Stimulated activated CD4-positive, alpha-beta T cell treated with anti-CD3 and anti-CD28 coated beads, TNF-alpha, amount 100 ng/mL, for 4 hours (primary cell): ENCODE data around the gene RMP24.
"Not testable (repeated sequence)": the region's sequence is repeated elsewhere in the genome, so short reads cannot be mapped to it uniquely, and the experiment has no call there.

ENCODE experiments used
- DNase-seq, 3 experiments: peaks; one replicate each; pipeline ENCODE4 v3.0.0-alpha.2; 2020; ENCODE audit warnings: low read depth in 3 of 3

Gene RMP24

DNA sequence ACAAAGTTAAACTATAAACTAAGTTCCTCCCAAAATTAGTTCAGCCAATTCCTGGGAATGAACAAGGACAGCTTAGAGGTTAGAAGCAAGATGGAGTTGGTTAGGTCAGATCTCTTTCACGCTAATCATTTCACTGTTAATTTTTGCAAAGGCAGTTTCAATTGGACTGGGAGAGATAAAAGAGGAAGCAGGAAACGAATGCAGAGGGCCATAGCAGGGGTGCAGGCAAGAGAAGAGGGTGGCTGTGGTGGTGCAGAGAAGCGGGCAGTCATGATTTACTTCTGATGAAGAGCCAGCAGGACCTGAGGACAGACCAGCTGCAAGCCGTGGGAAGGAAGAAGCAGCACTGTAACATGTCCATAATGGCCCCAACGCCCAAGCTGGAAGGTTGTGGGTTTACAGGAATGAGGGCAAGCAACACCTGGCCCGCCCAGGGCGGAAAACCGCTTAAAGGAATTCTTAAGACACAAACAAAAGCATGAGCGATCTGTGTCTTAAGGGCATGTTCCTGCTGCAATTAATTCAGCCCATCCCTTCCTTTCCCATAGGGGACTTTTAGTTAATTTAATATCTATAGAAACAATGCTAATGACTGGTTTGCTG, 4.1 kb upstream of the RMP24 start:
- DNase-seq: no peak

DNA sequence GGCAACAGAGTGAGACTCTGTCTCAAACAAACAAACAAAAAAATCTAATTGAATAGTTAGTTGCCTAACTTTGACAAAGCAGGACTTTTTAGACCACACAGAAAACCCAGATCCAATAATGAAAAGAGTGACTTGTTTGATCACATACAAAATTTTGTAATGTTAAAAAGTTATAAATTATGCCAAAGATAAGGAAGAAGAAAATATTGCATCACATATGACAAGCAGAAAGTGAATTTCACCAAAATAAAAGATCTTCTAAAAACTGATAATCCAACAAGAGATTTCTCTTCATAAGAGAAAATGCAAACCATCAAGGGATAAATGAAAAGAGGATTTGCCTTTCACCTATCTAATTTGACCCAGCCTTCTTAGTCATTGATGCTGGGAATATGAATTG, 2.8 kb upstream of the RMP24 start:
- no peak for DNase-seq

- no peak for DNase-seq
Observed at GRCh38 chr18:35971661-35972196, 750 bp upstream of the RMP24 start.

DNA sequence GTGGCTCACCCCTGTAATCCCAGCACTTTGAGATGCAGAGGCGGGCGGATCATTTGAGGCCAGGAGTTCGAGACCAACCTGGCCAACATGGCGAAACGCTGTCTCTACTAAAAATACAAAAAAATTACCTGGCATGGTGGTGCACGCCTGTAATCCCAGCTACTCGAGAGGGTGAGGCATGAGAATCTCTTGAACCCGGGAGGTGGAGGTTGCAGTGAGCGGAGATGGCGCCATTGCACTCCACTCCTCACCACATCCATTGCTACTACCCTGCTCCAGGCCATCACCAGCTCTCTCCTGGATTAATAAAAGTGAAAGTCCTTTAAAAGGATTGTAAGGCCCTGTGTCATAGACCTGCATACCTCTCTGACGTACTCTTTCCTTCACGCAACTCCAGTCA, 1.2 kb downstream of the RMP24 start:
- no peak for DNase-seq

- no peak for DNase-seq
Observed at GRCh38 chr18:35974181-35974580, 1.7 kb downstream of the RMP24 start.

DNA sequence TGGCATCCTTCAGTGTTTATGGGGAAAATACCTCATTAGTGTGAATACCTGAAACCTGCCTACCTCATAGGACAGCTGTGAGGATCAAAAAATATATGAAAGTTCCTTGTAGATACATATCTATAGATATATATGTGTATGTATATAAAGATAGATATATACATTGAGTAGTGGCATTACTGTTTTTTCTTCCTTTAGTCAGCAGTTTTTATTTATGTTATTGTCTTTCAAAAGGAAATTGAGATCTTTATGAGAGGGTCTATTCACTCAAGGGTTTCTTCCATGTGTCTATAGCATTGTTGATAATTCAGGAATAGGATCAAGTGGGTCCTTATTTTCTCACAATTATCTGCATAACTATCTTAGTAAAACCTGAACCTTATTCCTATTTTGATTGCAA, 6.6 kb downstream of the RMP24 start:
- DNase-seq: no peak

DNA sequence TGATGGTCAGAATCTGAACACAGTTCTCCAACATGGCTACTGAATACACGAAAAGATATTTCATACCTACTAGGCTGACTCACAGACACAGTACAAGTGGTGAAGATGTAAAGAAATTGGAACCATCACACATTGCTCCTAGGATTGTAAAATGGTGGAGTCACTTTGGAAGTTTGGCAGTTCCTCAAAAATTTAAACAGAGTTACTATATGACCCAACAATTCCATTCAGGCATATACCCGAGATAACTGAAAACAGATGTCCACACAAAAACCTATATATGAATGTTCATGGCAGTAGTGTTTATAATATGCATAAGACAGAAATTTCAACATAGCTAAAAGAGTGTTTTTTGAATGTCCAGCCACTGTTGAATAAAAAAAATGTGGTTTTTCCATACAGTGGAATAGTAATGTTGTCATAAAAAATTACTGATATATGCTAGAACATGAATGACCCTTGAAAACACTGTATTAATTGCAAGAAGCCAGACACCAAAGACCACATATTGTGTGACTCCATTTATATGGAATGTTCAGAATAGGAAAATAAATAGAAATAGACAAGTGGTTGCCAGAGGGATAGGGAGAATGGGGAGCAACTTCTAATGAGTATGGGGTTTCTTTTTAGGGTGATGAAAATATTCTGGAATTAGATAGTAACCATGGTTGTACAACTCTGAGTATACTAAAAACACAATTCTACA, 10.1 kb downstream of the RMP24 start:
- no peak for DNase-seq

GRCh38 chr18:35983147-35983546, 10.7 kb downstream of the RMP24 start:
- no peak for DNase-seq

GRCh38 chr18:35983818-35984217, 11.3 kb downstream of the RMP24 start:
- DNase-seq: no peak

GRCh38 chr18:35991696-35992095, 19.2 kb downstream of the RMP24 start:
- DNase-seq: no peak

DNA sequence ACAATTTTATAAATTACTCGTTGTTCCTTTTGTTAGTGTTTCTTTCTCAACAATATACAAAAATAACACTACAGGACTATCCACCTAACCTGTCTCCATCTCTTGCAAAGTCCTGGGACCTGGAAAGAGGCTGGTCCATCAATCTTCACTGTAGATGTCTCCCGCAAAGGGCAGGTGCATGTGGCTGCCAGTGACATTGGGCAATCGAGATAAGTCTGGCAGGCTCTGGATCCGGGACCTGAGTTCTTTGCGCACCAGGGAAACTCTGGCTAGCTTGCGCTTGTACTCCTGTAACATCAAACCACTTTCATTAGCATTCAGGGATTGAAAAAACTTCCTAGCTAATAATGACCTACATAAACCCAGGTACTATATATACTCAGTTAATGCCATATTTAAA, 20.5 kb downstream of the RMP24 start:
- DNase-seq: no peak

DNA sequence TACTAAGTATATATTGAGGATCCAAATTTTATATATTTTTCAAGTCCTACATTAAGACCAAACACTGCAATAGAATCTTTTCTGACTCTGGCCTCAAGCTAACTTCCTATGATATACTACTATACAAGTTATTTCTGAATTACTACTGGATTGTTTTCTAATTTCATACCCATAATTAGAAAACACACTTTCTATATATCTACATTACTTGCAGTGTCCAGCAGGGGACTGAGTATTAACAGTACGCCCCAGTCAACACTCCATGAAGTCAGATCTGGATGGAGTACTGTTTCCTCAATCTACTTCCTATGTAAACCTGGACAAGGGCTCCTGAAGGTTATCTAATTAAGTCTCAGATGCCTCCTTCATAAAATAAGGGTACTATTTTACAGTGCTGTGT, 26.5 kb downstream of the RMP24 start:
- DNase-seq: no peak

DNA sequence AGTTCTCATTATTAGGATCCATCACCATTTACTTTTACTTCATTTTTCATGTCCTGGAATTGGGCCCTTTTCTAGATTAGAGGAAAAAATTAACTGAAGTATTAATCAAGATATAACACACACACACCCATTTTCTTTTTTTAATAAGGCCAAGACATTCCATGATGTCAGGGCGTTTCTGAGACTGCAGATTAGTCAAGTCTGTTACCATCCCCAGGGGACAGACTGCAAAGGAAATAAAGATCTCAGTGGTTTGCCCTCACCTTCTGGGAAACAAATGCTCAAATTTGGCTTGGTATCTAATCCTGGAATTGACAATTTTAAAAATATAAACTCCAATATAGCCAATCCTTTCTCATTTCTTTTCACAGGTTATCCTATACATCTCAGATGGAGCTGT, 27.4 kb downstream of the RMP24 start:
- no peak for DNase-seq

GRCh38 chr18:36006997-36007396, 34.5 kb downstream of the RMP24 start:
- no peak for DNase-seq

DNA sequence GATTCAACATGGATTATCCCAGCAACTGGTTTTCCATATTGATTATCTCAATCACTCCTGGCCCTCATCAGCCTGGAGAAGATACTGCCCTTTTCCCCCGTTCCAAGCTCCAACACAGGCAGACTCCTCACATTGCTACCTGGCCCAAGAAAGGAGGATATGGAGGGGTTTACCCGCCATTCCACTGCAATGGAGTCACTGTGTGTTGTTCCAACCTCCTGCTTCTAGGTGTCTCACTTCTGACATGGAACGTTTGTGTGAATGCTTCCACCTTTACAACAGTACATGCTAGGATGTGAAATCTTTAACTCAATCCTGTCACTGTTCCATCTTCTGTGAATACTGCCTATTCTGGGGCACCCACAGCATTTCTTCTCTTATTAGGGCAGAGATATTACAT, 36.7 kb downstream of the RMP24 start:
- DNase-seq: no peak

GRCh38 chr18:36012891-36013290, 40.4 kb downstream of the RMP24 start:
- DNase-seq: no peak

GRCh38 chr18:36015629-36016028, 43.1 kb downstream of the RMP24 start:
- no peak for DNase-seq

- DNase-seq: no peak
Observed at GRCh38 chr18:36017232-36017631, 44.8 kb downstream of the RMP24 start.

DNA sequence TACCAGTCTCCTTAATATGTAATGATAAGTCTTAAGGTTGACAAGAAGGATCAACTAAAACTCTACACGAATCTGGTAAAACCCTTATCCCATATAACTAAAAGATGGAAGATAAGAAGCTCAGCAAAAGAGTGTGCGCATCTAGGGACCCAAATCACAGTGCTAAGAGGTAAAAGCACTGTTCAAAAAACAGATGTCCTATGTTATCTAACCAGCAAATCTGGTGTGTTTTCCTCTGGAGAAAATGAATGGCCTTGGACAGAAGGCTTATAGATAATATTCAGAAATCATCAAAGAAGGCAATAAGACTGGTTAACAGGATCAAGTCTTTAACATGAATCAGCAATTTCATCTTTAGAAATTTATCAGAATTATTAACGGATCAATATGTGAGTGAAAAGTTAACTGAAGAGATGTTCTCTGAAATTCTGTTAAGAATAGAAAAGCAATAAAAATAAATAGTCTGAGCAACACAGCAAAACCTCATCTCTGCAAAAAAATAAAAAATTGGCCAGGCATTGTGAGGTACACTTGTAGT, 47.8 kb downstream of the RMP24 start:
- DNase-seq: no peak

DNA sequence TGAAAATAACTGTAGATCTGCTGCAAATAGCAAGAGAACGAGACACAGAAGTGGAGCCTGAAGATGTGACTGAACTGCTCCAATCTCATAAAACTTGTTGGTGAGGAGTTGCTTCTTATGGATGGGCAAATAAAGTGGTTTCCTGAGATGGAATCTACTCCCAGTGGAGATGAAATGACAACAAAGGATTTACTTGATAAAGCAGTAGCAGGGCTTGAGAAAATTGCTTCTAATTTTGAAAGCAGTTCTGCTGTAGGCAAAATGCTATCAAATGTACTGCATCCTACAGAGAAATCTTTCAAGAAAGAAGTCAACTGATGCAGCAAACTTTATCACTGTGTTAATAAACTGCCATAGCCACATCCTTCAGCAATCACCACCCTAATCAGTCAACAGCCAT, 50.9 kb downstream of the RMP24 start:
- no peak for DNase-seq

DNA sequence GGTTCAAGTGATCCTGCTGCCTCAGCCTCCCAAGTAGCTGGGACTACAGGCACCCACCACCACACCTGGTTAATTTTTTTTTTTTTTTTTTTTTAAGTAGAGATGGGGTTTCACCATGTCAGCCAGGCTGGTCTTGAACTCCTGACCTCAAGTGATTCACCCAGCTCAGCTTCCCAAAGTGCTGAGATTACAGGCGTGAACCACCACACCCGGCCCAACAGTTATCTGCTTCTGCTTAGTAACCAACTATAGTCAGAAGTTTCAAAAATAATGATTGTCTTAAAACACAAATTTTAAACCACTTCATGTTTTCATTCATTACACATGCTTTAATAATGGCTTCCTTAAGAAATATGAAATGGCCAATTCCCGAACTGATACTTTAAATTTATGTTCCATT, 51.8 kb downstream of the RMP24 start:
- DNase-seq: not testable (repeated sequence)

- no peak for DNase-seq
Observed at GRCh38 chr18:36025025-36025424, 52.5 kb downstream of the RMP24 start.

- DNase-seq: no peak
Observed at GRCh38 chr18:36028859-36029258, 56.4 kb downstream of the RMP24 start.
